Thyroid gland (tissue), 4 donors: Measurements from ENCODE around the gene SPRY1.

Experiments
- CTCF ChIP-seq, 6 experiments: fragments of 200-600 bp in 3 of 6; fragments of 450-650 bp in 3 of 6; sonication (generic) in 3 of 6; IDR thresholded peaks; one replicate each; pipeline ENCODE4 v1.5.1; 2016 to 2019; ENCODE audit warnings: antibody characterized with exemption in 6 of 6, mild to moderate bottlenecking in 2 of 6, inconsistent platforms in 1 of 6, moderate library complexity in 1 of 6
- POLR2A ChIP-seq, 2 donors: fragments of 450-650 bp; IDR thresholded peaks; one replicate each; pipeline ENCODE4 v1.6.1; 2017; ENCODE audit warnings: antibody characterized with exemption in 2 of 2, mild to moderate bottlenecking in 2 of 2, moderate library complexity in 1 of 2

DNA sequence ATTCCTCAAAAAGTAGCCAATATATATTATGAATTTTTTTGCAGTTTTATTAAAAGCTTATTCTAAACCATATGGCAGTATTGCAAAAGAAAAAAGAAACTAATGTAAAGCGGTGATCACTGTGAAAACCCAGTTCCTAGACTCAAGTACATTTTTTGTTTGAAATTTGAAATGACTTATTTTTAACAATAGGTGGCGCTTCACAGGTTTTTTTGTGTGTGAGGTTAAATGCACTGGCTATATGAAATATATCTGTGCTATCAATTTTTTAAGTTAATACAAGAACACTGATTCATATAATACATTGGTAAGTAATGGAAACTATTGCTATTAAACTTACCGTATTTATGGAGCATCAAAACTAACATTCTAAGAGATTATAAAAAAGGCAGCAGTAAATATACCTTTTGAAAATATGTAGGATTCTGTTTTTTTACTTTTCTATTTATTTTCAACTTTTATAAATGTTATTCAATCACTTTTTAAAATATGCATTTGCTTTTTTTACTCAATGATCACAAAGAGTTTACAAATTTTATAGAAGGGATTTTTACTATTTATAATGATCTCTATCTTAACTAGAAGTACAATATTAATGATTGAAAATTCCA lies 5.6 kb upstream of the SPRY1 start:
- TF ChIP-seq CTCF (IDR thresholded peaks at IDR 0.05) (peak in 5 of 6 experiments; percentile 14 to 54 (median 43)), POLR2A (IDR thresholded peaks at IDR 0.05) (no peak)
